Measurements from ENCODE around the gene TRIO. TPM values are rescaled to one million over a fixed set of nuclear protein-coding genes. Genes with fewer than 3 reads are reported as not detected.
A peak's percentile ranks its signal among the peaks of the same experiment; 100 is the strongest.

The TRIO gene
- total RNA-seq, 2 experiments from 2014 or later = 3.5 to 6.6 TPM

GRCh38 chr5:14127587-14127986, 15.6 kb upstream of the TRIO start:
- Mint-ChIP-seq H3K4me3 (no peak overlapping the region), H3K27ac (no peak overlapping the region), H3K9me3 (ENCODE audit: insufficient read depth) (no peaks in the 10 kb centered on the region), H3K27me3 (ENCODE audit: low read depth) (peaks cover 4% of the 10 kb centered on the region), H3K36me3 (ENCODE audit: low read depth) (no peaks in the 10 kb centered on the region), H3K4me1 (ENCODE audit: low read depth) (no peaks in the 10 kb centered on the region)
- ATAC-seq = no peak
- POLR2A ChIA-PET = no interaction called here
- CTCF ChIA-PET = no interaction called here
- no peak for DNase-seq

DNA sequence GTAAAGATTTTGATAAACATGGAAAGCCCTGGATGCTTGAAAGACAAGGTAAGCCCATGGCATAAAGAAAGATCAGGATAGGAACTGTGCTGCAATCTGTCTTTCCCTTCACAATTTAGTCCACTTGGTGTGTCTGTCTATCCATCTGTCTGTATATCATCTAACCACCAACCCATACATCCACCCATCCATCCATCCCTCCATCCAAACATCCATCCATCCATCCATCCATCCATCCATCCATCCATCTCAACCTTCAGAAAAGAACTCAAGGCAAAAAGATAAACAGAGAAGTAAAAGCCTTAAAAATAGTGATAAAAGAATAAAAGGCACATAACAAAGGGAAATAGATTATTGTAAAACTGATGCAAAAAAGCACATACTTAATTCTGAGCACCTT, 15.1 kb upstream of the TRIO start:
- peaks cover 4% of the 10 kb centered on the region for H3K27me3 Mint-ChIP-seq (ENCODE audit: low read depth)
- no peak for DNase-seq
- H3K4me1 Mint-ChIP-seq (ENCODE audit: low read depth) = no peaks in the 10 kb centered on the region
- H3K4me3 Mint-ChIP-seq = no peak overlapping the region
- ChIA-PET POLR2A (no interaction called here), CTCF (no interaction called here)
- ATAC-seq = no peak
- H3K36me3 Mint-ChIP-seq (ENCODE audit: low read depth) = no peaks in the 10 kb centered on the region
- no peak overlapping the region for H3K27ac Mint-ChIP-seq
- H3K9me3 Mint-ChIP-seq (ENCODE audit: insufficient read depth) = no peaks in the 10 kb centered on the region

DNA sequence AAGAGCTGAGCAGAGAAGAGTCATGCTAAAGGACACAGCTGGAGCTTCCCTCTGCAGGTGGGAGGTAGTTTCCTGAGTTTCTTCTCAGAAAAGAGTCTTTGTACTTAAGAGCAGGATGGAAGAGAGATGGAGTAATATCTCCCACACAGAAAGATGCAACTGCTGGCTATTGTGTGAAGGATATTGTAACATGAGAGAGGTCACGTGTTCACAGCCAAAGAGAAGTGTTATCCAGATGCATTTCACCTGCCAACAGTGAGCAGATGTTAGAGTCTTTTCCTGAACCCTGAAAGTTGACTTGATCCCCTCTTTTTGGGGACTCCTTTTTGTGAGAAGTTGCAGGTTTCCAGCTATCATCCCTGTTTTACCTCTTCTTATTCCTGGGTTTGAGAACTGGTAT, 14.0 kb upstream of the TRIO start:
- Mint-ChIP-seq H3K4me1 (ENCODE audit: low read depth) (no peaks in the 10 kb centered on the region), H3K9me3 (ENCODE audit: insufficient read depth) (no peaks in the 10 kb centered on the region), H3K36me3 (ENCODE audit: low read depth) (no peaks in the 10 kb centered on the region), H3K27ac (no peak overlapping the region), H3K4me3 (no peak overlapping the region), H3K27me3 (ENCODE audit: low read depth) (peaks cover 4% of the 10 kb centered on the region)
- ChIA-PET POLR2A (no interaction called here), CTCF (no interaction called here)
- no peak for ATAC-seq
- DNase-seq = no peak

DNA sequence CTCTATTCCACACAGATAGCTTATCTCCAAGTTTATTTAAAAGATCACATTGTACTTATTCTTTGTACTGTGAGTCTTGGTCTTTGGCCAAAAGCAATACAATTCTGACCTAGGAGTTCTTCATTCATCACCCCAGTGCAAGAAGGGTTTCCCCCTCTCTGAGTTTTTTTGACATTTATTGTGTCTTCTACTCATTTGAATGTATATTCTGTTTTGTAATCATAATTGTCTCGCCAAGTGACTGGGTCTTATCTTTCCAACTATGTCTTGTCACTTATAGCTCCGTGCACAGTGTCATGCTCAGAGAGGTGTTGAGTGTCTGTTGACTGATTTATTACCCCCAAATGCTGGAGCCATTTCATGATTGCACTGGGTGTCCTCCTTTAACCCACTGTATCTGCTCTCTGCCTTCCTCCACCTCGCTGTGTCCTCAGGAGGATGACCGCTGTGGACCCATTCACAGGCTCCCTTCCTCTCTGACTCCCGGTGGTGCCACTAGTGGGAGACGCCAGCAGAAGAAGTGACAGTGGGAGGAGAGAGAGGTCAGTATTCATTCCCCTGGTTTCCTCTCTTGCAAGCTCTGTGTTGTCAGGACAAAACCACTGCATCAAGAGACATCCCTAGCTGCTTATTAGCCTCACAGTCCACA, 11.2 kb upstream of the TRIO start:
- peaks cover 4% of the 10 kb centered on the region for H3K27me3 Mint-ChIP-seq (ENCODE audit: low read depth)
- no peaks in the 10 kb centered on the region for H3K9me3 Mint-ChIP-seq (ENCODE audit: insufficient read depth)
- H3K27ac Mint-ChIP-seq = no peak overlapping the region
- H3K4me1 Mint-ChIP-seq (ENCODE audit: low read depth) = no peaks in the 10 kb centered on the region
- H3K4me3 Mint-ChIP-seq = no peak overlapping the region
- ChIA-PET POLR2A (no interaction called here), CTCF (interaction anchor here (0.8 kb wide), 1 partner anchor 15 kb away, joined by 3 read pairs; no protein-coding TSS in a partner anchor)
- no peak for DNase-seq
- H3K36me3 Mint-ChIP-seq (ENCODE audit: low read depth) = no peaks in the 10 kb centered on the region
- no peak for ATAC-seq

DNA sequence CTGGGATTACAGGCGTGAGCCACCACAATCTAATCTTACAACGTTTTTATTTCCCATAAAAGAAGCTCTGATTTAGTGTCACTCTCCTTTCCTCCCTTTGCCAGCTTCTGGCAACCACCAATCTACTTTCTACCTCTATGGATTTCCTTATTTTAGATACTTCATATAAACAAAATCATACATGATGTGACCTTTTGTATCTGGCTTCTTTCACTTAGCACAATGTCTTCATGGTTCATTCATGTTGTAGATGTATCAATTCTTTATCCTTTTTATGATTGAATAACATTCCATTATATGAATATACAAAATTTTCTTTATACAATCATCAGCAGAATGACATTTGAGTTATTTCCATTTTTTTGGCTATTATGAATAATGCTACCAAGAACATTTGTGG, 9.7 kb upstream of the TRIO start:
- Mint-ChIP-seq H3K4me3 (no peak overlapping the region), H3K27ac (no peak overlapping the region), H3K9me3 (ENCODE audit: insufficient read depth) (no peaks in the 10 kb centered on the region), H3K27me3 (ENCODE audit: low read depth) (peaks cover 4% of the 10 kb centered on the region), H3K36me3 (ENCODE audit: low read depth) (no peaks in the 10 kb centered on the region), H3K4me1 (ENCODE audit: low read depth) (no peaks in the 10 kb centered on the region)
- ATAC-seq (no peak), DNase-seq (no peak)
- ChIA-PET POLR2A (no interaction called here), CTCF (no interaction called here)

DNA sequence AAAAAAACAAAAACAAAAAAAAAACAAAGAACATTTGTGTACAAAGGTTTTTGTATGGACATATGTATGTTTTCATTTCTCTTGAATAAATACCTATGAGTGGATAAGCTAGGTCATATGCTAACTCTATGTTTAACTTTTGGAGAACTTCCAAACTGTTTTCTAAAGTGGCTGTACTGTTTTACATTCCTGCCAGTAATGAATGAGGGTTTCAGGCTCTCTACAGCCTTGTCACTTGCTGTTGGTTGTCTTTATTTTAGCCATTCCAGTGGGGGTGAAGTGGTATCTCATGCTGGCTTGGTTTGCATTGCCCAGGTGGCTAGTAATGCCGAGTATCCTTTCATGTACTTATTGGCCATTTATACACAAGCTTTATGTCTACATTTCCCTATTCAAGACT, 9.1 kb upstream of the TRIO start:
- ChIA-PET POLR2A (no interaction called here), CTCF (no interaction called here)
- no peak overlapping the region for H3K4me3 Mint-ChIP-seq
- peaks cover 8% of the 10 kb centered on the region for H3K27me3 Mint-ChIP-seq (ENCODE audit: low read depth)
- H3K27ac Mint-ChIP-seq = no peak overlapping the region
- ATAC-seq (no peak), DNase-seq (no peak)
- no peaks in the 10 kb centered on the region for H3K9me3 Mint-ChIP-seq (ENCODE audit: insufficient read depth)
- H3K36me3 Mint-ChIP-seq (ENCODE audit: low read depth) = no peaks in the 10 kb centered on the region
- no peaks in the 10 kb centered on the region for H3K4me1 Mint-ChIP-seq (ENCODE audit: low read depth)

DNA sequence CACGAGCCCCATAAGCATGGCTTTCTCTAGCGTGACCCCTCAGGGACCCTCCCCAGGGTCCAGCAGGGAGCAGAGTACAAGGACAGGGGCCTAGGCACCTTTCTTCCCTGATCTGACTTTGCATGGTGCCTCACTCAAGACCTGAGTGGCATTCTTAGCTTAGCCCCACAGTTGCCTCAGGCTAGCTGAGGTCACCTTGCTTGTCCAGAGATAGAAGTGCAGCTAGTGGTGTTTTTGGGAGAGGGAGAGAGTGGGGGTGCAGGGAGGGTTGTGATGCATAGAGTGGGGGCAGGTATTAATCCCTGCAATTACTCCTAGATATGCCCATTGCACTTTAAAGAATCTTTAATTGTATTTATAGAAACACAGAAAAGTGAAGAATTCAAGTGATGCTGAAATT, 8.4 kb upstream of the TRIO start:
- Mint-ChIP-seq H3K4me3 (no peak overlapping the region), H3K27me3 (ENCODE audit: low read depth) (peaks cover 13% of the 10 kb centered on the region), H3K4me1 (ENCODE audit: low read depth) (no peaks in the 10 kb centered on the region), H3K9me3 (ENCODE audit: insufficient read depth) (no peaks in the 10 kb centered on the region), H3K36me3 (ENCODE audit: low read depth) (no peaks in the 10 kb centered on the region), H3K27ac (no peak overlapping the region)
- DNase-seq = no peak
- no peak for ATAC-seq
- POLR2A ChIA-PET = no interaction called here
- CTCF ChIA-PET = no interaction called here

GRCh38 chr5:14135621-14136020, 7.5 kb upstream of the TRIO start:
- DNase-seq = no peak
- H3K27ac Mint-ChIP-seq = no peak overlapping the region
- no peaks in the 10 kb centered on the region for H3K4me1 Mint-ChIP-seq (ENCODE audit: low read depth)
- no peaks in the 10 kb centered on the region for H3K9me3 Mint-ChIP-seq (ENCODE audit: insufficient read depth)
- peaks cover 14% of the 10 kb centered on the region for H3K27me3 Mint-ChIP-seq (ENCODE audit: low read depth)
- no peaks in the 10 kb centered on the region for H3K36me3 Mint-ChIP-seq (ENCODE audit: low read depth)
- no peak for ATAC-seq
- POLR2A ChIA-PET = no interaction called here
- no peak overlapping the region for H3K4me3 Mint-ChIP-seq
- CTCF ChIA-PET = no interaction called here

- H3K27me3 Mint-ChIP-seq (ENCODE audit: low read depth) = peaks cover 15% of the 10 kb centered on the region
- ChIA-PET POLR2A (no interaction called here), CTCF (no interaction called here)
Measured at GRCh38 chr5:14136228-14136627, 6.9 kb upstream of the TRIO start.

GRCh38 chr5:14138608-14139540, 4.3 kb upstream of the TRIO start:
- Mint-ChIP-seq H3K4me1 (ENCODE audit: low read depth) (peaks cover 4% of the 10 kb centered on the region), H3K4me3 (no peak overlapping the region), H3K27ac (no peak overlapping the region), H3K27me3 (ENCODE audit: low read depth) (peaks cover 25% of the 10 kb centered on the region), H3K36me3 (ENCODE audit: low read depth) (no peaks in the 10 kb centered on the region), H3K9me3 (ENCODE audit: insufficient read depth) (no peaks in the 10 kb centered on the region)
- CTCF ChIA-PET = no interaction called here
- POLR2A ChIA-PET = no interaction called here
- ATAC-seq (no peak), DNase-seq (no peak)

More at GRCh38 chr5:14136228-14136627, 6.9 kb upstream of the TRIO start:
- Mint-ChIP-seq H3K36me3 (ENCODE audit: low read depth) (no peaks in the 10 kb centered on the region), H3K27ac (no peak overlapping the region), H3K9me3 (ENCODE audit: insufficient read depth) (no peaks in the 10 kb centered on the region), H3K4me1 (ENCODE audit: low read depth) (no peaks in the 10 kb centered on the region), H3K4me3 (no peak overlapping the region)
- DNase-seq (no peak), ATAC-seq (no peak)

DNA sequence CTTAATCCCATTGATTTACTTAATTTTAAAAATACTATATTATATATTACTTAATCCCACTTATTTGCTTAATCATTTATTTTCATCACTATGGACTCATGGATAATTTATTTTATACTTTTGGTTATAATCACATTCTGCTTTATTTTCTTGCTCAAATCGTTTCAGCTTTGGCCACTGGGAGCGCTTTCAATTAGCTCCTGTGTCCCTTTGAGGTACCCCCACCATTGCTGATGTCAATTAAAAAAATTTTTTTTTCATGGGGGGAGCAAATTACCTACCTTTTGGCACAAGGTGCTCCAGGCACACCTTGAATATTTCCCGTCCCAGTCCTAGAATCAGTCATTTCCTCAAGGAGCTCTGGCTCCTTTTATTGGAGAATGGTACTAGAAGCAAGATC, 1.4 kb upstream of the TRIO start:
- CTCF ChIA-PET = no interaction called here
- H3K9me3 Mint-ChIP-seq (ENCODE audit: insufficient read depth) = no peaks in the 10 kb centered on the region
- H3K36me3 Mint-ChIP-seq (ENCODE audit: low read depth) = no peaks in the 10 kb centered on the region
- H3K27me3 Mint-ChIP-seq (ENCODE audit: low read depth) = peaks cover 49% of the 10 kb centered on the region
- no peak overlapping the region for H3K4me3 Mint-ChIP-seq
- no peak for ATAC-seq
- peaks cover 11% of the 10 kb centered on the region for H3K4me1 Mint-ChIP-seq (ENCODE audit: low read depth)
- no peak for DNase-seq
- POLR2A ChIA-PET = interaction anchor here (0.5 kb wide), 1 partner anchor 162 kb away, joined by 5 read pairs; no protein-coding TSS in a partner anchor
- no peak overlapping the region for H3K27ac Mint-ChIP-seq

DNA sequence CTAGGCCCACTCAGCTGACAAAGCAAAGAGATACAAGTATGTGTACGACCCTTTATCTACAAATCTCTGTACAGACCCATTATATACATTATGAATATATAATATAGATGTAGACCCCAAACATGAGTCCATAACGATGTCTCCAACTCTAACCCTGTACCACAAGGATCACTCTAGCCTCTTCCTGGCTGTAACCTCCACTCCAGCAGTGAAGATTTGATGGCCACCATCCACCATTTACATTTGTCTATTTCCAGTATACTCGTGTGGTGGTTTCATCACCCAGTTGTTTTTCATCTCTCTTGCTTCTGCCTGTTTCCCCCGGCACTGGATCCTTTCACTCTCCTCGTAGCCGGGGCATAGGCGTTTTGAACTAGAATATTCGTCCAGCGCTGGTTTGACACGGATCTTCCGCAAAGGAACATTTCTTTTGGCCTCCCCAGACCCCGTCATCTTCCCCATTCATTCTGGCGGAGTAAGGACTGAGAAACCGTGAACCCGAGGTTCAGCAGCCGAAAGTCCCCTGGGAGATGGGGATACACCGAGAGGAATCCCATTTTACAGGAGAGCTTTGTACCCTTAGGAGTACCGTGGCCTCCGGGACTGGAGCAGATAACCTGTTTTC, 828 bp upstream of the TRIO start:
- ChIA-PET POLR2A (no interaction called here), CTCF (no interaction called here)

More for the DNA sequence above, 828 bp upstream of the TRIO start:
- ATAC-seq (no peak), DNase-seq (no peak)
- H3K36me3 Mint-ChIP-seq (ENCODE audit: low read depth) = no peaks in the 10 kb centered on the region
- no peak overlapping the region for H3K27ac Mint-ChIP-seq
- peak overlapping the region; percentile 49 for H3K4me3 Mint-ChIP-seq
- H3K27me3 Mint-ChIP-seq (ENCODE audit: low read depth) = peaks cover 54% of the 10 kb centered on the region
- H3K4me1 Mint-ChIP-seq (ENCODE audit: low read depth) = peaks cover 11% of the 10 kb centered on the region
- H3K9me3 Mint-ChIP-seq (ENCODE audit: insufficient read depth) = no peaks in the 10 kb centered on the region
